NOMO-1 (cell line): ENCODE data around the gene GFRAL.

ENCODE experiments used
- DNase-seq, 2 experiments: peaks; one replicate each; lab custom pipeline; 2025; ENCODE audit not compliant: unreplicated experiment in 2 of 2; lab: John Stamatoyannopoulos, UW

GFRAL gene

GRCh38 chr6:55423933-55424332, 96.7 kb downstream of the GFRAL start:
- DNase-seq: no peak

GRCh38 chr6:55433446-55434130, 106.3 kb downstream of the GFRAL start:
- no peak for DNase-seq

GRCh38 chr6:55437141-55437540, 109.9 kb downstream of the GFRAL start:
- DNase-seq: no peak

- DNase-seq: no peak
Measured at GRCh38 chr6:55438203-55438602, 110.9 kb downstream of the GFRAL start.

- DNase-seq: no peak
Measured at GRCh38 chr6:55443238-55444134, 116.2 kb downstream of the GFRAL start.

GRCh38 chr6:55445648-55446204, 118.5 kb downstream of the GFRAL start:
- peak in 1 of 2 experiments; percentile 13 for DNase-seq

- DNase-seq: no peak
Measured at GRCh38 chr6:55447891-55448290, 120.6 kb downstream of the GFRAL start.

GRCh38 chr6:55448451-55448850, 121.2 kb downstream of the GFRAL start:
- no peak for DNase-seq

GRCh38 chr6:55449225-55449624, 122.0 kb downstream of the GFRAL start:
- DNase-seq: no peak

GRCh38 chr6:55450005-55450404, 122.7 kb downstream of the GFRAL start:
- DNase-seq: no peak
